Activated CD8-positive, alpha-beta memory T cell treated with anti-CD3 and anti-CD28 coated beads for 4 hours (primary cell): ENCODE data around the gene LRRC4B.
"Not testable (repeated sequence)": the region's sequence is repeated elsewhere in the genome, so short reads cannot be mapped to it uniquely, and the experiment has no call there.

Source experiments
- DNase-seq, 2 donors: peaks; one replicate each; pipeline ENCODE4 v3.0.0-alpha.2; 2020; ENCODE audit warnings: low read depth in 2 of 2

The LRRC4B gene

GRCh38 chr19:50485284-50485955 lies 82.8 kb downstream of the LRRC4B start:
- no peak for DNase-seq

- no peak for DNase-seq
Measured at GRCh38 chr19:50482916-50483315, 85.3 kb downstream of the LRRC4B start.

GRCh38 chr19:50482271-50482855 lies 85.9 kb downstream of the LRRC4B start:
- no peak for DNase-seq

- no peak for DNase-seq
Measured at GRCh38 chr19:50481351-50482149, 86.7 kb downstream of the LRRC4B start.

GRCh38 chr19:50480281-50481111 lies 87.7 kb downstream of the LRRC4B start:
- DNase-seq = no peak

- DNase-seq = no peak
Measured at GRCh38 chr19:50479761-50480251, 88.4 kb downstream of the LRRC4B start.

GRCh38 chr19:50478901-50479715 lies 89.1 kb downstream of the LRRC4B start:
- DNase-seq = no peak

- no peak for DNase-seq
Measured at GRCh38 chr19:50477751-50478515, 90.3 kb downstream of the LRRC4B start.

GRCh38 chr19:50476907-50477238 lies 91.4 kb downstream of the LRRC4B start:
- no peak for DNase-seq

GRCh38 chr19:50476224-50476906 lies 91.9 kb downstream of the LRRC4B start, which contains the start of the genes EMC10 and GARIN5A:
TSS of gene EMC10 (plus strand) at chr19:50476507. CDS start at chr19:50476545, 38 bp downstream.
TSS of gene GARIN5A (minus strand) at chr19:50476848. CDS start at chr19:50476388, 460 bp downstream.
- DNase-seq = peak; percentile 83 to 84

GRCh38 chr19:50475736-50476223 lies 92.5 kb downstream of the LRRC4B start:
- no peak for DNase-seq

- DNase-seq = no peak
Measured at GRCh38 chr19:50475101-50475568, 93.1 kb downstream of the LRRC4B start.

- DNase-seq = not testable (repeated sequence)
Measured at GRCh38 chr19:50473336-50473735, 94.9 kb downstream of the LRRC4B start.

- DNase-seq = no peak
Measured at GRCh38 chr19:50468818-50469217, 99.4 kb downstream of the LRRC4B start.

GRCh38 chr19:50467566-50467965 lies 100.7 kb downstream of the LRRC4B start:
- no peak for DNase-seq
